WTC11 (cell line): ENCODE measurements around the gene ABHD18.
"Not testable (repeated sequence)": the region's sequence is repeated elsewhere in the genome, so short reads cannot be mapped to it uniquely, and the experiment has no call there.

ENCODE experiments used
- ATF3 ChIP-seq: sonication (generic); formaldehyde crosslinking; conservative IDR thresholded peaks from 2 replicates; pipeline ENCODE4 v1.8.1; 2022; ENCODE audit warnings: mild to moderate bottlenecking, missing genetic modification reagents
- CREB1 ChIP-seq: sonication (generic); formaldehyde crosslinking; IDR thresholded peaks from 2 replicates; pipeline ENCODE4 v1.8.0; 2023; ENCODE audit warnings: mild to moderate bottlenecking, missing genetic modification reagents
- CTCF ChIP-seq: fragments of 200-600 bp; IDR thresholded peaks from 2 replicates; pipeline ENCODE4 v1.8.0; 2022; ENCODE audit warnings: antibody characterized with exemption
- ETV6 ChIP-seq: sonication (generic); formaldehyde crosslinking; IDR thresholded peaks from 2 replicates; pipeline ENCODE4 v1.8.1; 2022; ENCODE audit warnings: mild to moderate bottlenecking, missing genetic modification reagents
- FOXP4 ChIP-seq: sonication (generic); formaldehyde crosslinking; IDR thresholded peaks from 2 replicates; pipeline ENCODE4 v1.8.0; 2022; ENCODE audit warnings: mild to moderate bottlenecking, missing genetic modification reagents
- JAZF1 ChIP-seq: fragments of 250-450 bp; sonication (Bioruptor Pico); IDR thresholded peaks from 2 replicates; pipeline ENCODE4 v1.9.0; 2021; ENCODE audit warnings: moderate library complexity, mild to moderate bottlenecking, inconsistent platforms
- KAT7 ChIP-seq: sonication (generic); formaldehyde crosslinking; IDR thresholded peaks from 2 replicates; pipeline ENCODE4 v1.8.1; 2023; ENCODE audit warnings: missing genetic modification reagents, mild to moderate bottlenecking, borderline replicate concordance
- ZNF121 ChIP-seq: sonication (generic); formaldehyde crosslinking; IDR thresholded peaks from 2 replicates; pipeline ENCODE4 v1.8.0; 2023; ENCODE audit warnings: missing genetic modification reagents
- ZNF512 ChIP-seq: sonication (generic); formaldehyde crosslinking; IDR thresholded peaks from 2 replicates; pipeline ENCODE4 v1.8.1; 2022; ENCODE audit warnings: missing genetic modification reagents, borderline replicate concordance

- not testable (repeated sequence) for TF ChIP-seq CREB1 (CRISPR knock-in tag); JAZF1; ETV6; CTCF; FOXP4 (CRISPR knock-in tag); ZNF512 (CRISPR knock-in tag); KAT7 (CRISPR knock-in tag); ATF3 (CRISPR knock-in tag); ZNF121
Observed at GRCh38 chr4:127964426-127965061, 662 bp upstream of the ABHD18 start.
